Panc1 (cell line): ENCODE data around the gene HACD4.

Experiments used
- CTCF ChIP-seq: fragments of 450-650 bp; IDR thresholded peaks from 2 replicates; pipeline ENCODE4 v1.5.1; 2017; ENCODE audit warnings: mild to moderate bottlenecking
- SIN3A ChIP-seq: IDR thresholded peaks from 2 replicates; pipeline ENCODE4 v1.6.1; 2012; ENCODE audit warnings: low read depth, mild to moderate bottlenecking, low read length, moderate library complexity, borderline replicate concordance; ENCODE audit not compliant: insufficient read depth

GRCh38 chr9:21070171-21070571, 38.7 kb upstream of the HACD4 start:
- TF ChIP-seq CTCF (no peak), SIN3A (no peak)
